Measurements from ENCODE around the gene SLC25A23.

SLC25A23 gene

GRCh38 chr19:6481541-6482342 lies 22.1 kb upstream of the SLC25A23 start, which contains the start of gene DENND1C:
Gene DENND1C (minus strand): TSS chr19:6481787. CDS start chr19:6481695, 92 bp downstream.
- DNase-seq (ENCODE audit: low spot score) = peak; percentile 64

DNA sequence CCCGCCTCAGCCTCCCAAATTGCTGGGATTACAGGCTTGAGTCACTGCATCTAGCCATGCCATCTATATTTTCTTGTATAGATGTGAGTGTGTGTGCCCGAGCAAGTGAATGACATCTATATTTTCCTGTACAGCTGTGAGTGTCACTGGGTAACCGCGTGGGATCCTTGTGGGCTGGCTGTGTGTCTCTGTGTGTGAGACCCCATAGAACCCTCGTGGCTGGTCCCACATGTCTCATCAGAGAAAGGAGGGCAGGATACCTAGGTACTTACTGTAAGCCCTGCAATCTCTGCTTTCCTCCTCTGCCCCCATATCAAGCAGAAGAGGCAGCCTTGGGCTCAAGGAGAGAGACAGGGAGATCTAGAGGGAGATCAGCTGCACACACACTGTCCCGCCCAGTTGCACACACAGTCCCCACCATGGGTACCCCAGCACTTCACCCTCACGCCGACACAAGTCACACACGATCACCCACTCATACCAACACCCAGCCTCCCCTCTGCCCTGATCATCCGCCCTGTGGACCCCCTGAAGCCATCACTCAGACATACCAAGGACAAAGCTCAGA lies 21.3 kb upstream of the SLC25A23 start:
- no peak for DNase-seq (ENCODE audit: low spot score)

GRCh38 chr19:6479836-6480398 lies 20.3 kb upstream of the SLC25A23 start:
- no peak for DNase-seq (ENCODE audit: low spot score)

DNA sequence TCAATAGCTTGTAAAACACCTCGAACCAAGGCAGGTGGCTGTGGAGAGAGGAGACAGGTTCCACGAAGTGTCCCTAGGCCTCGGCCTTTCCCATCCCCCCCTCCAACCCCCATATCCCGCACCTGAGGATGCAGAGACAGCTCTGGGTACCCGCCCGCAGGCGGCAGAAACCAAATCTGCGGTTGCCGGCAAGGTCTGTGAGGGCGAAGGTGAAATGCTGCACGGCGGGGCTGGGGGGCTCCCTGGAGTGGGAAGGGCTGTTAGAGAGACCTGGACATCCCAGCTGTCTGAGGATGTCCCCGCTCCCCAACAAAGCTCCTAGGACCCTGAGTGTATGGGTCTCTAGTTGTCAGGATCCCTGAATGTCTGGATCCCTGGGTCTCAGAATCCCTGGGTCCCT lies 19.2 kb upstream of the SLC25A23 start:
- DNase-seq (ENCODE audit: low spot score) = no peak

DNA sequence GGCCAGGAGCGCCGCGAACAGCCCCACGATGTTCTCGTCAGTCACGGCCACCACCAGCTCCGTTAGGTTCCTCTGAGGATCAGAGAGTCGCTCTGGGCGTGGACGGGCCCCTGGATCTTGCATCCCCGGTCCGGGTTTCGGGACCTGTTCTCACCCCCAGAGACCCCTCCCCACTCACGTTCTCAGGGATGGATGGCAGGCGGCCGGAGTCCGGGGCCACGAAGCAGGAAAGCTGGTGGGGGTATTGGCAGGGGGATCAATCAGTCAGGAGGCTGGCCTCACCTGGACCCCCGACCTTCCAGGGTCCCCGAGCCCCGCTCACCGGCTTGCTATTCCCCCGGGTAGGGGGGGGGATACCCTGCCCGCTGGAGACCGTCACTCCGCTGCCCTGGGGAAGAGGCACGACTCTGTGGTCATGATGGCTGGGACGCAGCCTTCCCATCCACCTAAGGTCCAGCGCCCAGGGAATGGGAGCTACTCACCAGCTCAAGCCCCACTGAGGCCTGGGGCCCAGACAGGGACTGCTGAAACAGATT lies 17.4 kb upstream of the SLC25A23 start:
- DNase-seq (ENCODE audit: low spot score) = no peak

GRCh38 chr19:6476155-6476895 lies 16.7 kb upstream of the SLC25A23 start:
- peak; percentile 59 for DNase-seq (ENCODE audit: low spot score)

DNA sequence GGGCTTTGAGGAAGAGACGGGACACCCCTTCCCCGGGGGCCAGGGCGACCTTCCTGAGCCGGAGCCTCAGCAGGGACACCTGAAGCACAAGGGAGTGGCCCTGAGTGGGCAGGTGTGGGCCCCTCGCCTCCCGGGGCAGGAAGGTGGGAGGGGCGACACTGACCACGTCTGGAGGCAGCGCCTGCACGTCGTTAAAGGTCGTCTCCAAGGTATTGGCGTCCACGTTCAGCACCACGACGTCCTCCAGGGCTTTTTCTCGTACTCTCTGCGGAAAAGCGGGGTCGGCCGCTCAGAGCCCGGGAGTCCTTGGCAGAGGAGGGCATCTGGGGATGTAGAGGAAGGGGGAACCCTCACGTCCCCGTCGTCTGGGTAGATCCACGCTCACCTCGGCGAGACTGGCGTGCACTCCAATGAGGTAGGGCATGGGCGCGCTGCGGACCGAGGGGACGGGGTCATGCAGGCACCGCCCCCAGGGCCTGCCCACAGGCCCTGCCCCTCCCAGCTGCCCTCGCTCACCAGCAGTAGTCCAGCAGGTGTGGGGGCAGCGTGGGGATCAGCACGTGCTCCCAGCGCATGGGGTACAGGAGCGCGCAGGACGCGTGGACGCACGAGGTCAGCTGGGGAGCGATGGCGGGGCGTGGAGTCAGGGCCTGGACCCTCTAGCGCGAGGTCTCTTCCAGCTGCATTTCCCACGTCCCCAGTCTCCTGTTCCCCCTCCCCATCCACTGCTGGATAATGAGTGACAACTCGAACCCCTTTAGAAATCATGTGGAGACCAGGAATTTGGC lies 15.9 kb upstream of the SLC25A23 start:
- no peak for DNase-seq (ENCODE audit: low spot score)

DNA sequence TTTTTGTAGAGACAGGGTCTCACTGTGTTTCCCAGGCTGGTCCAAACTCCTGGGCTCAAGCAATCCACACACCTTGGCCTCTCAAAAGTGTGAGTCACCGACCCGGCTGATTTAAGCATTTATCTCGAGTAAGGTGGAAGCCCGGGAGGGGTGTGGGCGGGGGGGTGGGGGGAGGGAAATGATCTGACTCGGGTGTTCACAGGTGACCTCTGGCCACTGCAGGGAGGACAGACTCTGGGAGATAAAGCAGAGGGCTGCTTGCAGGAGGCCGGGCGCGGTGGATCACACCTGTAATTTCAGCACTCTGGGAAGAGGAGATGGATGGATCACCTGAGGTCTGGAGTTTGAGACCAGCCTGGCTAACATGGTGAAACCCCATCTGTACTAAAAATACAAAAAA lies 14.1 kb upstream of the SLC25A23 start:
- no peak for DNase-seq (ENCODE audit: low spot score)

DNA sequence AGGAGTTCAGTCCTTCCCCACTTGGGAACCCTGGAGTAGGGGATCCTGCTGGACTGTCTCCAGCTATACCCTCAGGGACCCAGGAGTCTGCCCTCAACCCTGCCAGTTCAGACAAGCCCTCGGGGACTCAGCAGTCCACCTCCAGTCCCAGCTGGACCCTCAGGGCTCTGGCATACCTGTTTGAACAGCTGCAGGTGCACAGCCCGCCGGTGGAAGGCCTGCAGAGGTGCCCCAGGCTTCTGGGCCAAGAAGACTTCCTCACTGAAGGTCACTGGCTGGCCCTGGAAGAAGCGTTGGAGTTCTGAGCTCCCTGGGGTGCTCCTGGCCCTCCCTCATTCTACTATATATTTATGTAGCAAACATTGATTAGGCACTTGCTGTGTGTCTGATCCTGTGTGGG lies 13.1 kb upstream of the SLC25A23 start:
- DNase-seq (ENCODE audit: low spot score) = no peak

- DNase-seq (ENCODE audit: low spot score) = no peak
Measured at GRCh38 chr19:6471076-6471475, 11.5 kb upstream of the SLC25A23 start.

- DNase-seq (ENCODE audit: low spot score) = no peak
Measured at GRCh38 chr19:6470173-6470572, 10.6 kb upstream of the SLC25A23 start.

GRCh38 chr19:6467384-6467783 lies 7.8 kb upstream of the SLC25A23 start:
- DNase-seq (ENCODE audit: low spot score) = no peak

GRCh38 chr19:6466526-6467248 lies 7.1 kb upstream of the SLC25A23 start:
- no peak for DNase-seq (ENCODE audit: low spot score)

DNA sequence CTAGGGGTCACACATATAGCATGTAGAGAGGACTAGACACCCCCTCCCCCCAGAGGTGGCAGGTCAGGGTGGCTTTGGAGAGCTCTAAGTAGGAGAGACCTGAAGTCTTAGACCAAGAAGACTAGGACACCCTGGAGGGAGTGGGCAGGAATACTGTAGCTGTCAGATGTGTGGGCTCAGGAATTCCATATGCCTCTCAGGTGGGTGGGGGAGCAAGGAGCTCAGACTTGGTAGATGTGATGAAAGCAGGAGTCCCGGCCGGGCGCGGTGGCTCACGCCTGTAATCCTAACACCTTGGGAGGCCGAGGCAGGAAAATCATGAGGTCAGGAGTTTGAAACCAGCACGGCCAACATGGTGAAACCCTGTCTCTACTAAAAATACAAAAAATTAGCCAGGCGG lies 6.1 kb upstream of the SLC25A23 start:
- no peak for DNase-seq (ENCODE audit: low spot score)

GRCh38 chr19:6465006-6465405 lies 5.4 kb upstream of the SLC25A23 start:
- no peak for DNase-seq (ENCODE audit: low spot score)

DNA sequence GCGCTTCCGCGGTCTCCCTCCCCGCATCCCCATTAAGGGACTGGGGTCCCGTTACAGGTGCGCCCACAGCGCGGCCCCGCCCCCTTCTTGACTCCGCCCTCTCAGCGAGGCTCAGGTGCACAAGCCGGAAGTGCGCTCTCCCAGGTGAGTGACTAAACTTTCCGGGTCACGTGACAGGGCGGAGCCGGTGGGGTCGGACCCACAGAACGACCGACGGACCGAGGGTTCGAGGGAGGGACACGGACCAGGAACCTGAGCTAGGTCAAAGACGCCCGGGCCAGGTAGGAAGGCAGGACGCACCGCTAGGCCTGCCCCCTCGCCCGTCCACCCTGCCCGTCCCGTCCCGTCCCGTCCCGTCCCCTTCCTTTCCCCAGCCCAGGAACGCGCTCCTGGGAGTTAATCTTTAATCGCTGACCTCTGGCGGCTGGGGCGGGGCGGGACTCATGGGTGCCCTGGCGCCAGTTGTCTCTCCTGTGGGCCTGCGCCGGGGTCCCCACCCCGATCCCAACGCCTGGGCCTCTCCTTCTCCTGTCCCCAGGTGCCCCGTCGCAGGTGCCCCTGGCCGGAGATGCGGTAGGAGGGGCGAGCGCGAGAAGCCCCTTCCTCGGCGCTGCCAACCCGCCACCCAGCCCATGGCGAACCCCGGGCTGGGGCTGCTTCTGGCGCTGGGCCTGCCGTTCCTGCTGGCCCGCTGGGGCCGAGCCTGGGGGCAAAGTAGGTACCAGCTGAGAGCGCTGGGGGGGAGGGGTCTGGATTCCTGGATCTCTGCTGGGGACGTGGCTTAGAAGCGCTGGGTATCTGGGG lies 4.7 kb upstream of the SLC25A23 start, which contains the start of gene CRB3:
Gene CRB3, plus strand, starts transcription at position 202 of the 804 bp plus-strand sequence. Its CDS starts 431 bp downstream, at position 633.
- DNase-seq (ENCODE audit: low spot score) = no peak

- DNase-seq (ENCODE audit: low spot score) = peak; percentile 97
Measured at GRCh38 chr19:6460099-6460884, 700 bp upstream of the SLC25A23 start.

GRCh38 chr19:6458695-6459261 lies 814 bp downstream of the SLC25A23 start:
- DNase-seq (ENCODE audit: low spot score) = no peak

Data from germinal center (tissue), 1 donor.